GM23248 (cell line): ENCODE data around the gene CCL20.

Experiments
- EZH2 ChIP-seq: fragments of 200-600 bp; sonication (generic); IDR thresholded peaks from 2 replicates; pipeline ENCODE4 v1.6.1; 2018; ENCODE audit warnings: antibody characterized with exemption, mild to moderate bottlenecking; ENCODE audit not compliant: insufficient read depth, poor library complexity, severe bottlenecking
- EZH2phosphoT487 ChIP-seq: fragments of 200-600 bp; sonication (generic); IDR thresholded peaks from 2 replicates; pipeline ENCODE4 v1.6.1; 2018; ENCODE audit warnings: antibody characterized with exemption, moderate library complexity, mild to moderate bottlenecking, low read depth; ENCODE audit not compliant: insufficient read depth

- no peak for TF ChIP-seq EZH2phosphoT487
- no peak for TF ChIP-seq EZH2
These were observed 20.4 kb upstream of the CCL20 start for GRCh38 chr2:227793148-227793712.
